GM23338 (cell line): ENCODE results near the gene FGF10.

Source experiments
- CREB1 ChIP-seq: fragments of 250-450 bp; sonication (Bioruptor Pico); IDR thresholded peaks from 2 replicates; pipeline ENCODE4 v1.5.0; 2020; ENCODE audit warnings: low read depth, mild to moderate bottlenecking, moderate library complexity
- CTCF ChIP-seq, 2 experiments: fragments of 200-600 bp in 1 of 2; sonication (generic) in 1 of 2; conservative IDR thresholded peaks; 2 replicates each; pipeline versions ENCODE4 v1.5.1 to v1.6.1; 2016 to 2017; ENCODE audit warnings: antibody characterized with exemption in 2 of 2, low read depth in 2 of 2, mild to moderate bottlenecking in 2 of 2, moderate library complexity in 1 of 2
- EZH2 ChIP-seq: fragments of 200-600 bp; sonication (generic); IDR thresholded peaks from one replicate; pipeline ENCODE4 v1.8.0; 2017; ENCODE audit warnings: antibody characterized with exemption, mild to moderate bottlenecking, low read depth; ENCODE audit not compliant: unreplicated experiment
- EZH2phosphoT487 ChIP-seq: fragments of 200-600 bp; sonication (generic); IDR thresholded peaks from one replicate; pipeline ENCODE4 v1.8.1; 2018; ENCODE audit warnings: antibody characterized with exemption; ENCODE audit not compliant: unreplicated experiment
- JUNB ChIP-seq: IDR thresholded peaks from one replicate; pipeline ENCODE4 v1.6.1; 2016; ENCODE audit warnings: antibody characterized with exemption; ENCODE audit not compliant: unreplicated experiment
- POLR2AphosphoS5 ChIP-seq: IDR thresholded peaks from 2 replicates; pipeline ENCODE4 v1.6.1; 2016; ENCODE audit warnings: antibody characterized with exemption, low read depth
- STAT1 ChIP-seq: IDR thresholded peaks from one replicate; pipeline ENCODE4 v1.6.1; 2016; ENCODE audit warnings: antibody characterized with exemption; ENCODE audit not compliant: unreplicated experiment
- ZNF114 ChIP-seq: fragments of 250-450 bp; sonication (Bioruptor Pico); IDR thresholded peaks from 2 replicates; pipeline ENCODE4 v1.5.0; 2020; ENCODE audit warnings: mild to moderate bottlenecking, moderate library complexity
- ZNF331 ChIP-seq: fragments of 250-450 bp; sonication (Bioruptor Pico); IDR thresholded peaks from 2 replicates; pipeline ENCODE4 v1.5.0; 2020; ENCODE audit warnings: low read depth, mild to moderate bottlenecking, moderate library complexity
- TF ChIP-seq, protein P1 (sequence below): IDR thresholded peaks from one replicate; pipeline ENCODE4 v1.6.1; 2018; ENCODE audit warnings: antibody characterized with exemption; ENCODE audit not compliant: unreplicated experiment
- TF ChIP-seq, protein P2 (sequence below): IDR thresholded peaks from 2 replicates; pipeline ENCODE4 v1.6.1; 2016; ENCODE audit warnings: antibody characterized with exemption

DNA sequence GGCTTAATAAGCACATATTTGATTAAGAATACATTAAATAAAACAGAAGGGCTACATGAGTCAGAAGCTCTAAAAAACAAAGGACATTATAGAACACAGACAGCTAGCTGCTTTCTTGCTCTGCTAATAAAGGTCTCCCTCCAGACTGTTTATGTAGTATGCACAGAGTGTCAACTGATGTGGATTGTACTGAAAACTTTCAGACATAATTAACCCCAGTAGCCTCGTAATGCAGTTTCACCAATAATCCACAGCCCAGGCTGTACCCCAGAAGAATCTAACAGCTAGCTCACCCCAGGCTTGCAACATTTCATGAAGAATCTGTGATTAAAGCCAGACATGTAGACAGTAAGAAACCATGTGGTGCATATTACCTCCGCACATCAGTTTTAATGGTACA lies 30.8 kb downstream of the FGF10 start:
- TF ChIP-seq CTCF (conservative IDR thresholded peaks at IDR 0.05; ENCODE audit: low read depth in 2 of 2), result no peak
- TF ChIP-seq STAT1, result no peak
- TF ChIP-seq EZH2, result no peak
- TF ChIP-seq CREB1 (CRISPR knock-in tag), result no peak
- TF ChIP-seq EZH2phosphoT487, result no peak
- TF ChIP-seq POLR2AphosphoS5, result no peak
- TF ChIP-seq JUNB, result no peak
- TF ChIP-seq, protein P1, sequence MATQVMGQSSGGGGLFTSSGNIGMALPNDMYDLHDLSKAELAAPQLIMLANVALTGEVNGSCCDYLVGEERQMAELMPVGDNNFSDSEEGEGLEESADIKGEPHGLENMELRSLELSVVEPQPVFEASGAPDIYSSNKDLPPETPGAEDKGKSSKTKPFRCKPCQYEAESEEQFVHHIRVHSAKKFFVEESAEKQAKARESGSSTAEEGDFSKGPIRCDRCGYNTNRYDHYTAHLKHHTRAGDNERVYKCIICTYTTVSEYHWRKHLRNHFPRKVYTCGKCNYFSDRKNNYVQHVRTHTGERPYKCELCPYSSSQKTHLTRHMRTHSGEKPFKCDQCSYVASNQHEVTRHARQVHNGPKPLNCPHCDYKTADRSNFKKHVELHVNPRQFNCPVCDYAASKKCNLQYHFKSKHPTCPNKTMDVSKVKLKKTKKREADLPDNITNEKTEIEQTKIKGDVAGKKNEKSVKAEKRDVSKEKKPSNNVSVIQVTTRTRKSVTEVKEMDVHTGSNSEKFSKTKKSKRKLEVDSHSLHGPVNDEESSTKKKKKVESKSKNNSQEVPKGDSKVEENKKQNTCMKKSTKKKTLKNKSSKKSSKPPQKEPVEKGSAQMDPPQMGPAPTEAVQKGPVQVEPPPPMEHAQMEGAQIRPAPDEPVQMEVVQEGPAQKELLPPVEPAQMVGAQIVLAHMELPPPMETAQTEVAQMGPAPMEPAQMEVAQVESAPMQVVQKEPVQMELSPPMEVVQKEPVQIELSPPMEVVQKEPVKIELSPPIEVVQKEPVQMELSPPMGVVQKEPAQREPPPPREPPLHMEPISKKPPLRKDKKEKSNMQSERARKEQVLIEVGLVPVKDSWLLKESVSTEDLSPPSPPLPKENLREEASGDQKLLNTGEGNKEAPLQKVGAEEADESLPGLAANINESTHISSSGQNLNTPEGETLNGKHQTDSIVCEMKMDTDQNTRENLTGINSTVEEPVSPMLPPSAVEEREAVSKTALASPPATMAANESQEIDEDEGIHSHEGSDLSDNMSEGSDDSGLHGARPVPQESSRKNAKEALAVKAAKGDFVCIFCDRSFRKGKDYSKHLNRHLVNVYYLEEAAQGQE, result no peak
- TF ChIP-seq, protein P2, sequence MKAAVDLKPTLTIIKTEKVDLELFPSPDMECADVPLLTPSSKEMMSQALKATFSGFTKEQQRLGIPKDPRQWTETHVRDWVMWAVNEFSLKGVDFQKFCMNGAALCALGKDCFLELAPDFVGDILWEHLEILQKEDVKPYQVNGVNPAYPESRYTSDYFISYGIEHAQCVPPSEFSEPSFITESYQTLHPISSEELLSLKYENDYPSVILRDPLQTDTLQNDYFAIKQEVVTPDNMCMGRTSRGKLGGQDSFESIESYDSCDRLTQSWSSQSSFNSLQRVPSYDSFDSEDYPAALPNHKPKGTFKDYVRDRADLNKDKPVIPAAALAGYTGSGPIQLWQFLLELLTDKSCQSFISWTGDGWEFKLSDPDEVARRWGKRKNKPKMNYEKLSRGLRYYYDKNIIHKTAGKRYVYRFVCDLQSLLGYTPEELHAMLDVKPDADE, result no peak
- TF ChIP-seq ZNF114 (CRISPR knock-in tag), result no peak
- no peak for TF ChIP-seq ZNF331 (CRISPR knock-in tag)
